Neuron (in vitro differentiated cells): ENCODE data around the gene KRT33A.
"Not testable (repeated sequence)": the region's sequence is repeated elsewhere in the genome, so short reads cannot be mapped to it uniquely, and the experiment has no call there.

Experiments
- H2AFZ ChIP-seq: one replicate; pipeline ENCODE4 v1.6.1; 2013; ENCODE audit warnings: low read depth, mild to moderate bottlenecking, inconsistent platforms, low read length, moderate library complexity
- H3K27me3 ChIP-seq: one replicate; pipeline ENCODE4 v1.6.1; 2013; ENCODE audit warnings: low read length; ENCODE audit not compliant: insufficient read depth
- H3K36me3 ChIP-seq: one replicate; pipeline ENCODE4 v1.6.1; 2013; ENCODE audit warnings: low read length; ENCODE audit not compliant: insufficient read depth
- H3K4me1 ChIP-seq: one replicate; pipeline ENCODE4 v1.6.1; 2013; ENCODE audit warnings: low read length; ENCODE audit not compliant: insufficient read depth
- H3K4me3 ChIP-seq: 2 replicates; pipeline ENCODE4 v1.5.1; 2013; ENCODE audit warnings: mild to moderate bottlenecking, low read length, moderate library complexity
- H3K9me3 ChIP-seq: one replicate; pipeline ENCODE4 v1.6.1; 2013; ENCODE audit warnings: low read length

KRT33A gene

DNA sequence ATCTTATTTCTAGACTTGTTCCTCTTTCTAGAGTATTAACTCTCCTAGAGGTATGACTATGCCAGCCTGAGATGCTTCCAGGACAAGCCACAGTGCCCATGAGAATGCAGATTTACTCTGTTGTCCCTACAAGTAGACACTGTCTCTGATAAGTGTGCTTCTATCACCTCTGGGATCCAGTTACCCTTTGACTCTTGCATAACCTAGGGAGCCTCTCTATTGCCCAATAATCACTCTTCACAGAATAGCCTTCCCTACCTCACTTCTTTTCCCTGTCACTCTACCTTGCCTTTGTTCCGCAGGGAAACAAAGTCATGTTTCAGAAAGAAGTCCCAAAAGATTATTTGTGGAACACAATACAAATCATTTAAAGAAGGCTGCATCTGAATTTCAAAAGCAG is 33.1 kb upstream of the KRT33A start:
- no peaks in the 10 kb centered on the region for H3K27me3 ChIP-seq
- H3K4me1 ChIP-seq = no peaks in the 10 kb centered on the region
- H2AFZ ChIP-seq = no peak overlapping the region
- no peaks in the 10 kb centered on the region for H3K9me3 ChIP-seq
- H3K4me3 ChIP-seq = no peak overlapping the region
- no peaks in the 10 kb centered on the region for H3K36me3 ChIP-seq

DNA sequence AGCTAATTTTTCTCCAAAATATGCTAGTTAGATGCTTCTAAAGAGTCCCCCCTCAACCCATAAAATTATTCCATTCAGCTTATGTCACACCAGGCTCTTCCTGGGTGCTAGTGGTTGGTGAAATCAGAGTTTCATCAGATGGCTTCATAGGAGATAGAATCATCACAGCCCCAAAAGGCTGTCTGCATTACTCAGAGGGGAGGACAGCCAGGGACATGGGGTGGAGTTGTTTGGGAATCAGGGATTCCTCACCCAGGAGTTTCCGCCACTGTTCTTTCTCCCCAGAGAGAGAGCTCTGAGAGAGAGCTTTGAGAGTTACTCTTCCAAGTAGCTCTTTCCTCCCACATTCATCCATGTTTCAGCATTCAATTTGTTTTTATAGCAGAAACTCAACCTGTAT is 31.8 kb upstream of the KRT33A start:
- no peaks in the 10 kb centered on the region for H3K9me3 ChIP-seq
- H3K4me1 ChIP-seq = no peaks in the 10 kb centered on the region
- no peak overlapping the region for H3K4me3 ChIP-seq
- H3K36me3 ChIP-seq = no peaks in the 10 kb centered on the region
- H3K27me3 ChIP-seq = no peaks in the 10 kb centered on the region
- no peak overlapping the region for H2AFZ ChIP-seq

DNA sequence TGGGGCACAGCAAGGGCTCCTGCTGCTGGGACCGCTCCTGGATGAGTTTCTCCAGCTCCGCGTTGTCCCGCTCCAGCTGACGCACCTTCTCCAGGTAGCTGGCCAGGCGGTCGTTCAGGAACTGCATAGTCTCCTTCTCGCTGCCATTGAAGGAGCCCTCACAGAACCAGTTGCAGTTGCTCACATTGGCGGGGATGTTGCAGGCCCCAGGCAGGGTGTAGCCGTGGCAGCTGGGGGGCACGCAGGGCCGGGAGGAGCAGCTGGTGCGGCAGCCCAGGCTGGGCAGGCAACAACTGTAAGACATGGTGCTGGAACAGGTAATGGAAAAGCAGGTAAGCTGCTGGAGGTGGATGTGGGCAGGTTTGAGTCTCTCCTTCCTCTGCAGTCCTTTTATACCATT is 31.3 kb upstream of the KRT33A start, which contains the start of gene KRT34:
Gene KRT34 (minus strand): TSS at position 364 of the 400 bp plus-strand sequence. CDS start 60 bp downstream, at position 304.
- H3K27me3 ChIP-seq, H3K4me1 ChIP-seq, H3K36me3 ChIP-seq, H2AFZ ChIP-seq, H3K9me3 ChIP-seq, H3K4me3 ChIP-seq: not testable (repeated sequence)

DNA sequence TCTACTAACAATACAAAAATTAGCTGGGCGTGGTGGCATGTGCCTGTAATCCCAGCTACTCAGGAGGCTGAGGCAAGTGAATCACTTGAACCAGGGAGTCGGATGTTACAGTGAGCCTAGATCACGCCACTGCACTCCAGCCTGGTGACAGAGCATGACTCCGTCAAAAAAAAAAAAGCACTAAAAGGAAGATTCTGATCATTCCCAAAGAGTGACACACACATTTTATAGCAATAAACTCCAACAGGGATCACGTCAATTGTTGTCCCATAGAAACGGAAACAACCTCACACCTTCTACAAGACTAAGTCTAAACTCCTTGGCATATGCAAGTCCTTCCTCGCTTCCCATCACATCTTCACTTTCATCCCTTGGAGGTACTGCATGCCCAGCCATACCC is 29.5 kb upstream of the KRT33A start:
- H3K9me3 ChIP-seq, H3K36me3 ChIP-seq, H2AFZ ChIP-seq, H3K27me3 ChIP-seq, H3K4me3 ChIP-seq, H3K4me1 ChIP-seq: not testable (repeated sequence)

DNA sequence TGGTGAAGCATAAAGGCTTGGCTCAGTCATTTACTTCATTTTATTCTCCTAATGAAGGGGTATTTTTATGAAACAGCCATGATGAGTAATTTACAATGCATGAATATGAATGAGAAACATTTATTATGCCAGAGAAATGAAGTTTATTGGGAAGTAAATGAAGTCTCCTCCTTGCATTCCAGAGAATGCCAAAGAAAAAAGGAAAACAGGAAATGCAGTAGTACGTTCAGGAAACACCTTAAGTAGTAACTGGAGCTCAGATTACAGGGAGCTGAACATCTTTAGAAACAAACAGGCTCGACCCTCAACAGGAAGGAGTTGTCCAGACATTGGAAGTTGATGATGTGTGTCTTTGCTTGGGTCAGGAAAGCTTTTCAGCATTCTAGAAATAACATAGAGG is 26.9 kb upstream of the KRT33A start:
- H3K36me3 ChIP-seq = no peaks in the 10 kb centered on the region
- H2AFZ ChIP-seq = no peak overlapping the region
- H3K27me3 ChIP-seq = no peaks in the 10 kb centered on the region
- no peaks in the 10 kb centered on the region for H3K9me3 ChIP-seq
- H3K4me3 ChIP-seq = no peak overlapping the region
- H3K4me1 ChIP-seq = no peaks in the 10 kb centered on the region

DNA sequence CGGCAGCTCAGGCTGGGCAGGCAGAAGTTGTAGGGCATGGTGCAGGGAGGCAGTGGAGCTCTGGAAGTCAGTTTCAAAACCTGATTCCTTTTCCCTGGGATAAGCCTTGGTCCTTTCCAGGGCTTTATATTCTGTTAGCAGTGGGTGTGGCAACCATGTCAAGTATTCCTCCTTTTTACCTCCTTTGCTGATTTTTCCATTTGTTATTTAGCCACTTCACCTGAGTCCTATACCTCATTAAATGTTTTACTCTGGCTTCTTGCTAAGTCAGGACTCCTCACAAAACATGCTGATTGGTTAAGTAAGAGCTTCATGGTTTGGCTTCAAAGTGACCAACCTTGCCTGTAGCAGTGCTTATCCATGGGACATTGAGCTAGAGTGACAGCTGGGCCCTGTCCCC is 19.1 kb upstream of the KRT33A start, which contains the start of gene KRT33B:
Gene KRT33B (minus strand): TSS at position 101 of the 400 bp plus-strand sequence. CDS start 63 bp downstream, at position 38.
- H3K36me3 ChIP-seq = no peaks in the 10 kb centered on the region
- H2AFZ ChIP-seq = no peak within 1 kb of the TSS
- H3K4me3 ChIP-seq = no peak within 1 kb of the TSS
- H3K4me1 ChIP-seq = no peaks in the 10 kb centered on the region
- peaks cover 2% of the 10 kb centered on the region for H3K27me3 ChIP-seq
- H3K9me3 ChIP-seq = no peaks in the 10 kb centered on the region

DNA sequence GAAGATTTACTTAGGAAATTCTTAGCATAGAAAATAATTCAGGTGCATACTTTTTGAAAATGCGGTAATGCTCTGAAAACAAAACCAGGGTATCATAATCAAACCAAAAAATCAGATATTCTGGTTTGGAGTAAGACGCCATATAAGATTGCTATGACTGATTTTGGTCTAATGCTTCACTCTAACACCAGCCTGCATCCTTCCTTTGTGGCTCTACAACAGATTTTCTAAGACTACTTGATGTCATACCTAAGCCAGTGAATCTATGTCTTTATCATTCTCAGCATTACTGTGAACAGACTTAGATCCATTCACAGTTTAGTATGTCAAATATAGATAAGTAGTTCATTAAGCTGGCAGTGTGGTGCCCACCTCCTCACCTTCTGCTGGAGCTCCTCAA is 18.4 kb upstream of the KRT33A start:
- Histone ChIP-seq H3K27me3 (peaks cover 2% of the 10 kb centered on the region), H2AFZ (no peak overlapping the region)

DNA sequence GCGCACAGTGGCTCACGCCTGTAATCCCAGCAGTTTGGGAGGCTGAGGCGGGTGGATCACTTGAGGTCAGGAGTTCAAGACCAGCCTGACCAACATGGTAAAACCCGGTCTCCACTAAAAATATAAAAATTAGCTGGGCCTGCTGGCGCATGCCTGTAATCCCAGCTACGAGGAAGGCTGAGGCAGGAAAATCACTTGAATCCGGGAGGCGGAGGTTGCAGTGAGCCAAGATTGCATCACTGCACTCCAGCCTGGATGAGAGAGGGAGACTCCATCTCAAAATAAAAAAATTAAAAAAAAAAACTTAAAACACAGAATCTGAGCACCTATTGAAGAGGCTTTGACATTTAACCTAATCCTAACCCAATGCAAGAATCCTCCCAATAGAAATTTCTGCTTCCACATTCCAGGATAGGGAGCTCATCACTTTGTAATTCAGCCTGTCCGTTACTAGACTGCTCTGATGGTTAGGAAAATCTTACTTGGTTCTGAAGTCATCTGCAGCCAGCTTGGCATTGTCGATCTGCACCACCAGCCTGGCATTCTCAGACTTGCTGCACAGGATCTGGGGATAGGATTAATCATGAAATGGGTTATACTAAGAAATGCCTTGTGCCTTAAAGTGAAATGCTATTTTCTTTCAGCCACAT is 16.9 kb upstream of the KRT33A start:
- no peak overlapping the region for H2AFZ ChIP-seq
- peaks cover 2% of the 10 kb centered on the region for H3K27me3 ChIP-seq
- H3K36me3 ChIP-seq = no peaks in the 10 kb centered on the region
- H3K9me3 ChIP-seq = no peaks in the 10 kb centered on the region
- no peak overlapping the region for H3K4me3 ChIP-seq
- H3K4me1 ChIP-seq = no peaks in the 10 kb centered on the region

More for the DNA sequence above, 18.4 kb upstream of the KRT33A start:
- H3K36me3 ChIP-seq = no peaks in the 10 kb centered on the region
- no peaks in the 10 kb centered on the region for H3K4me1 ChIP-seq
- H3K9me3 ChIP-seq = no peaks in the 10 kb centered on the region
- no peak overlapping the region for H3K4me3 ChIP-seq

DNA sequence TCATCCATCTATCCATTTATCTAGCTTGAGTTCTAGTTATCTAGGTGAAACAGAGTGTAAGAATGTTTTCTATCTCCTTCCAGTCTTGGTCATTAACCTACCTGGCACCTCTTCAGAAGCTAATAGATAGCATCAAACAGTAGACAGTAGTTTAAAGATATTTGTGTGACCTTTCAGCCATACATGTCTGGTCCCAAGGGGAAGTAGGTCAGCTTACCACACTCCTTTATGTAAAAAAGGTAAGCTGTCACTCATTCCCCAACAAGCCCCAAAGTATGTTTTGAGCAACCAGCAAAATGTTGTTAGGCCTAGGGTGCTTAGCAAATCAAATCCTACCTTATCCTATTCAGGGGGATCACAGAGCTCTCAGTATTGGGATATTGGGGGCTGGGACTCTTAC is 15.4 kb upstream of the KRT33A start:
- Histone ChIP-seq H3K9me3 (no peaks in the 10 kb centered on the region), H3K27me3 (peaks cover 2% of the 10 kb centered on the region), H2AFZ (no peak overlapping the region), H3K4me1 (no peaks in the 10 kb centered on the region), H3K36me3 (no peaks in the 10 kb centered on the region), H3K4me3 (no peak overlapping the region)

DNA sequence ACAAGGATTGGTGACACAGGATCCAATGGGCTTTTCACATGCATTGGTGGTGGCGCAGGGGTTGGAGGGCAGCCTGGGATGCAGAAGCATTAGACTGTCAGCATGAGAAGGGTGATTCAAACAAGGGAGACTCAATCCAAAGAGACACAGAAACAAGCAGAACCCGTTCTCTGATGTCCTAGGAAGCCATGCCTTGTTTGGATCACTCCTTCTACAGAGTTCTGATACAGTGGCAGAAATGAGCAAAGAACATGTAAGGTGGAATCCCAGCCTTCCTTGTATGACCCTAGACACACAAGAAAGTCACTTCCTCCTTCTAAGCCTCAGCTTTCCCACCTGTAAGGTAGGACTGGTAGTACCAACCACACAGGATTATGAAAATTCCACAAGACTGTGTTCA is 13.3 kb upstream of the KRT33A start:
- Histone ChIP-seq H3K4me3 (no peak overlapping the region), H2AFZ (no peak overlapping the region), H3K9me3 (no peaks in the 10 kb centered on the region), H3K36me3 (no peaks in the 10 kb centered on the region), H3K27me3 (no peaks in the 10 kb centered on the region), H3K4me1 (no peaks in the 10 kb centered on the region)

DNA sequence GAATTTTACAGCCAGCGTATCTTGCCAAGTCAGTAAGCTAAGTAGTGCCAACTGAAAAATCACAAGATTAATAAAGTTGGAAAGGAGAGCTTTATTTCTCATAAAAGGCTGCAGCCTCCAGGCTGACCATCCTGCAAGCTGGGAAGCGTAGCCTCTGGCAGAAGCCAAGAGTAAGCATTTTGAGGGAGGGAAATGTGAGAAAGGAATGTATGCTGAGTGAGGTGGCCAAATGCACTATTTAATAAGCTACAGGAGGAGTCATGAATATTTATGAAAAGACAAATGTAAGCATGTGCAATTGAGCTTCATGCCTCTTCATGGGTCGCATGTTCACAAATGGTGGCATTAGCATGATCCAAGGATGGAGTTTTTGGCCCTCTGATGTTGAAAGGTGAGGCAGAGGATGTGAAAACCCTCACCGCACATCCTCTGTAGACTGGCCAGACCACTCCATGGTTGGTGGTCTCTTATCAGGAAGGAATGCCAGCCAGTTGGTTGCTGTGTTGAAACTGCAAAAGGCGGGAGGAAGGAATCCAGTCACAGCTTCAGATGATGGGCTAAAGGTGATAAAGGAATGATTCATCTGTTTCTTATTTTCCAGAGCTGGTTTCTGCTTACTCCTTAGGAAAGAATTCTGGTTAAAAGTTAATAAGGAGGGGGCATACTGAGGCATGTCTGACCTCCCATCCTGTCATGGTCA is 9.8 kb upstream of the KRT33A start:
- Histone ChIP-seq H3K36me3 (no peaks in the 10 kb centered on the region), H2AFZ (no peak overlapping the region), H3K4me3 (no peak overlapping the region), H3K4me1 (no peaks in the 10 kb centered on the region), H3K9me3 (no peaks in the 10 kb centered on the region), H3K27me3 (no peaks in the 10 kb centered on the region)

DNA sequence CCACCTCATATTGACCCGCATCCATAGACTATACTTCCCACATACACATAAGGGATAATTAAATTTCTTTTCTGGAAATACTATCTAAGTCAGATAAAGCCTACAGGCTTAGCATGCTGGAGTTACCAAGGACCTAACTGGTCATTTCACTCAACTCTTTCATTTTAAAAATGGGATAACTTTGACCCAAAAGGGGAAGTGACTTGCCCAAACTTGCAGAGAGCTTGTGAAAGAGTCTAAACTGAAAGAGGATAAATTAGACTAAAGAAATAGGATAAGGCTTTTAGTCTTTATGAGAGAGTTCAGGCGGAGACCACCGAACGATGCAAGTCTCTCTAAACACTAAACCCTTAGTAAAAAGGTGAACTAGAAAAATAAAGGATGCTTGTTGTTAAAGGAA is 3.9 kb upstream of the KRT33A start:
- Histone ChIP-seq H3K4me3 (no peak overlapping the region), H3K27me3 (no peaks in the 10 kb centered on the region), H2AFZ (no peak overlapping the region)

DNA sequence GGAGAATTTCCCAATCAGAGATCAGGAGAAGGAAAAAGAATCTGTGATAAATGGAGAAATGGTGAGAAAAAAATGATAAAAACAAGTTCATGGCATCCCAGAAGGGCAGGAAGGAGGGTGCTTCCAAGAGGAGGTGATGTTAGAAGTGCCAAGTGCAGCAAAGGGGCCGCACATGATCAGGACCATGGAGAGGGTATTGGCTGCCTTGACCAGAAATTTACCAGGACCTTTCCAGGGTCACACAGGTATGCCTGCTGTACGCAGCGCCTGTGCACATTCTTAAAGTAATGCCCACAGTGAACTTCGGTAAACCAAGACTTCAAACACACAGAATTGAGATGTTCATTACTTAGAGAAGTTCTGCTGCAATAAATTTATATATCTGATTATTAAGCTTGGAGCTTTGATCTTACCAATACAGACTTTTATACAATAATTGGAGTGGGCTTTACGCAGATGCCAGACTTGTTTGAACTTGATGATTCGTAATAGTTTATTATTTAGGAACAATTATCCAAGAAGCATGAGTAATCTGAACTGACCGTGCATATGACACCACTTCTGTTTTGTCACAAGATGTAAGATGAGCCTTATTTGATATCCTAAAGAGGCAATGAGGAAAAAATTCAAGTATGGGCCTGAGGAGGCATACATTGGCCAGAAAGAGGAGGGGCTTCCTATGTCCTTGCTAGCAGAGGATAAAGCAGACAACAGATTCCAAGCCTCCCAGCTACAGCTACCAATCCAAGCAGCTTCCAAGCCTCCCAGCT is 2.2 kb upstream of the KRT33A start:
- Histone ChIP-seq H3K36me3 (no peaks in the 10 kb centered on the region), H3K4me3 (no peak overlapping the region)

More for the DNA sequence above, 3.9 kb upstream of the KRT33A start:
- Histone ChIP-seq H3K36me3 (no peaks in the 10 kb centered on the region), H3K9me3 (no peaks in the 10 kb centered on the region), H3K4me1 (no peaks in the 10 kb centered on the region)

More for the DNA sequence above, 2.2 kb upstream of the KRT33A start:
- H2AFZ ChIP-seq = no peak overlapping the region
- no peaks in the 10 kb centered on the region for H3K9me3 ChIP-seq
- H3K27me3 ChIP-seq = no peaks in the 10 kb centered on the region
- H3K4me1 ChIP-seq = no peaks in the 10 kb centered on the region
